AG09319 (cell line): ENCODE measurements around the gene PYCR2.

ENCODE experiments used
- DNase-seq: peaks from one replicate; pipeline ENCODE4 v3.0.0-alpha.2; 2010; ENCODE audit warnings: low read depth; ENCODE audit errors: extremely low read depth
- TF ChIP-seq, protein P1 (sequence below): IDR thresholded peaks from 2 replicates; pipeline ENCODE4 v1.5.1; 2011; ENCODE audit warnings: low read depth, mild to moderate bottlenecking, inconsistent platforms, low read length, moderate library complexity

Gene PYCR2

DNA sequence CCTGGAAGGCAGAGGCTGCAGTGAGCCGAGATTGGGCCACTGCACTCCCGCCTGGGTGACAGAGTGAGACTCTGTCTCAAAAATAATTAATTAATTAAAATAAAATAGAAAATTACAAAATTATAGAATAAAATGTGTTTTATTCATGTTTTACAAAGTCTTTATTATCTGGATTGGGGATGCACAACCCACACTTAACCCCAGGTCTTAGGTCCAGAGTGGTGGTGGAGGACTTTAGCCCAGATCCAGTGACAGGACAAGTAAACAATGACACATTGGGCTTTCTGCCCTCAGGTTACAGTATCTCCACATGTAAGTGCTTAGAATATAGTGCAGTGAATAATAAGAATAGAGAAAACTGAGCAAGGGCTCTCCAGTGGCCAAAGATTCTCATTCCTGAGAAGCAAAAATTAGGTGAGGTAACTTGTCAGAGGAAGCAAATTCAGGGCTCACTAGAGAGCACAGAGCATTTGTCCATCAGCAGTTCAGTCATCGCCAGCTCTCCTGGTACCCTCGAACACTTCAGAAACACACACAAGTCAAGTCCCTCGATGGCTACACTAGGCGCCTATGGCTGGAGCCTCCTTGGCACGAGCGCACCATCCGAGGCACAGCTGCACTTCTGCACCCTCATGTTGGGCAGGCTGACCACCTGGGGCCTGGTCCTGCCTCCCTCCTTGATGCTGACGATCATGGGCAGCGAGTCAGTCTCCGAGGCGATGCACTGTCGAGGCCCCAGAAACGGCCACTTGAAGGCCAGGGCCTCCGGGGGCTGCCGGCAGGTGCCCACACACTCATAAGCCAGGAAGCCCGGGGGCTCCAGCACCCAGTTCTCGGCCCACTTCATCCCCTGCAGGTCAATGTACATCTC is 37.7 kb downstream of the PYCR2 start:
- TF ChIP-seq, protein P1, sequence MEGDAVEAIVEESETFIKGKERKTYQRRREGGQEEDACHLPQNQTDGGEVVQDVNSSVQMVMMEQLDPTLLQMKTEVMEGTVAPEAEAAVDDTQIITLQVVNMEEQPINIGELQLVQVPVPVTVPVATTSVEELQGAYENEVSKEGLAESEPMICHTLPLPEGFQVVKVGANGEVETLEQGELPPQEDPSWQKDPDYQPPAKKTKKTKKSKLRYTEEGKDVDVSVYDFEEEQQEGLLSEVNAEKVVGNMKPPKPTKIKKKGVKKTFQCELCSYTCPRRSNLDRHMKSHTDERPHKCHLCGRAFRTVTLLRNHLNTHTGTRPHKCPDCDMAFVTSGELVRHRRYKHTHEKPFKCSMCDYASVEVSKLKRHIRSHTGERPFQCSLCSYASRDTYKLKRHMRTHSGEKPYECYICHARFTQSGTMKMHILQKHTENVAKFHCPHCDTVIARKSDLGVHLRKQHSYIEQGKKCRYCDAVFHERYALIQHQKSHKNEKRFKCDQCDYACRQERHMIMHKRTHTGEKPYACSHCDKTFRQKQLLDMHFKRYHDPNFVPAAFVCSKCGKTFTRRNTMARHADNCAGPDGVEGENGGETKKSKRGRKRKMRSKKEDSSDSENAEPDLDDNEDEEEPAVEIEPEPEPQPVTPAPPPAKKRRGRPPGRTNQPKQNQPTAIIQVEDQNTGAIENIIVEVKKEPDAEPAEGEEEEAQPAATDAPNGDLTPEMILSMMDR: no peak
- no peak for DNase-seq

DNA sequence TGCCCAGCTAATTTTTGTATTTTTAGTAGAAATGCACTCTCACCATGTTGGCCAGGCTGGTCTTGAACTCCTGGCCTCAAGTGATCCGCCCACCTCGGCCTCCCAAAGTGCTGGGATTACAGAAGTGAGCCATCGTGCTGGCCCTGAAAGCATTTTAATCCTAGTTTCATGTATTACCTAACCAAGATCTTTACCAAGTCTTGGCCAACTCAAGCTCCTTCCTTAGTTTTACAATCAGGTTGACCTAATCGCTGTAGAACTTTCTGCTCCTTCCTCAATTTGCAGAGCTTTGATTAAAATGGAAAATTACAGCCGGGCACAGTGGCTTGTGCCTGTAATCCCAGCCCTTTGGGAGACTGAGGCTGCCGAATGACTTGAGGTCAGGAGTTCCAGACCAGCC is 38.7 kb downstream of the PYCR2 start:
- TF ChIP-seq, protein P1: no peak
- no peak for DNase-seq

DNA sequence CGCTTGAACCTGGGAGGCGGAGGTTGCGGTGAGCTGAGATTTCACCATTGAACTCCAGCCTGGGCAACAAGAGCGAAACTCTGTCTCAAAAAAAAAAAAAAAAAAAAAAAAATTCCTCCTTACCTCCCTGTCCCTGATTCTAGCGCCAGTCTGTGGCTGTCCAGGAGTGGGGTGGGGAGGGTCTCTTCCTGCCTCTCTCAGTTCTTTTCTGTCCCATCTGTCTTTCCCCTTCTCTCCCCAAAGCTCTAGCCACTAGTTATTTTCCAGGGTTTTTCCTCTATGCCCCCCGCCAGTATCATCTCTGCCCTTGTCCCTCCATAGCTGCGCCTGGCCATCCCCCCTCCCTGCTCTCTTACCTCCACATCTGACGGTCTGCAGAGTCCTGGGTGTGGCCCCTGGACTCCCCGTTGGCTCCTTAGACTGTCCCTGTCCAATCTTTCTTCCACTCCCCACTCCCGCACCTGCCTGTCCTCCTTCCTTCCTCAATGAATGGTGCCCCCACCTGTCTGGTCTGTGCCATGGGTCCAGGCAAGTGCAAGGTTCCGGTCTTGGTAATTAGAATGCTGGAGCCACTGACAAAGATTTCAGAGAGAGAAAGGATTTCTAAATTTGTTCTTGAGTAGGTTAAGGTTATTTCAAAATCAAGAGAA is 40.3 kb downstream of the PYCR2 start:
- TF ChIP-seq, protein P1: no peak

DNA sequence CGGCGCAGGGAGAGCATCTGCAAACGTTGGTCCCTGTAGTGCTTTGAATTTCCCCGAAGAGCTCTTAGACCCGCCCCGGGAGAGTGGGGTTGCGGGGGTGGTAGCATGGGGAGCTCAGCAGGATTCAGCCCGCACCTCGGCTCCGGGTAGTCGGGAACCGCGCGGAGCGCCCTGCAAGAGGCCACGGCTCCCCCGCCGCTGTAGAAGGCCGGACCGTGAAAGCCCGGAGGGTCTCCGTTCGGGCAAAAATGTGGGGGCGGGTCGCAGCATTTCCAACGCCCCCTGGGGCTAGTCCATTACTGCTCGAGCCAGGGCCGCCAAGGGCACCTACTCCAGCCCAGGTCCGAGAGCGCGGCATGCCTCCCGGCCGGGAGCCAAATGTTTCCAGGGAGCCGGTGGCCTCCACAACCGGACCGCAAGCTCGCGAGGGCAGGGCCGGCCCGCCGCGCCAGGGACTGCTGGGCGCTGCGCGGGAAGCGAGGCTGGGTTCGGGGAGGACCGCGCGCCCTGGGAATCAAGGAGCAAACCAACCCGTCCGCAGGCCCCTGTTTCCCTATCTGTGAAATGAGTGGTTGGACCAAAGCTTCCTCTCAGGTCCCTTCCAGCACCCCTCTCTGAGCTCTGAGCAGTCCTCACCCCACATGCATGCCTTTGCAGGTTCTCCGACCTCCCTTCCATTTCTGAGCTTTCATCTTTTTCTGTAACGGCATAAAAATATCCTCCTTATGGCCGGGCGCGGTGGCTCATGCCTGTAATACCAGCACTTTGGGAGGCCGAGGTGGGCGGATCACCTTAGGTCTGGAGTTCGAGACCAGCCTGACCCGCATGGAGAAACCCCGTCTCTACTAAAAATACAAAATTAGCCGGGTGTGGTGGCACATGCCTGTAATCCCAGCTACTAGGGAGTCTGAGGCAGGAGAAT is 41.1 kb downstream of the PYCR2 start:
- peak; percentile 20 for DNase-seq
- TF ChIP-seq, protein P1: no peak

More for the DNA sequence above, 40.3 kb downstream of the PYCR2 start:
- DNase-seq: no peak

DNA sequence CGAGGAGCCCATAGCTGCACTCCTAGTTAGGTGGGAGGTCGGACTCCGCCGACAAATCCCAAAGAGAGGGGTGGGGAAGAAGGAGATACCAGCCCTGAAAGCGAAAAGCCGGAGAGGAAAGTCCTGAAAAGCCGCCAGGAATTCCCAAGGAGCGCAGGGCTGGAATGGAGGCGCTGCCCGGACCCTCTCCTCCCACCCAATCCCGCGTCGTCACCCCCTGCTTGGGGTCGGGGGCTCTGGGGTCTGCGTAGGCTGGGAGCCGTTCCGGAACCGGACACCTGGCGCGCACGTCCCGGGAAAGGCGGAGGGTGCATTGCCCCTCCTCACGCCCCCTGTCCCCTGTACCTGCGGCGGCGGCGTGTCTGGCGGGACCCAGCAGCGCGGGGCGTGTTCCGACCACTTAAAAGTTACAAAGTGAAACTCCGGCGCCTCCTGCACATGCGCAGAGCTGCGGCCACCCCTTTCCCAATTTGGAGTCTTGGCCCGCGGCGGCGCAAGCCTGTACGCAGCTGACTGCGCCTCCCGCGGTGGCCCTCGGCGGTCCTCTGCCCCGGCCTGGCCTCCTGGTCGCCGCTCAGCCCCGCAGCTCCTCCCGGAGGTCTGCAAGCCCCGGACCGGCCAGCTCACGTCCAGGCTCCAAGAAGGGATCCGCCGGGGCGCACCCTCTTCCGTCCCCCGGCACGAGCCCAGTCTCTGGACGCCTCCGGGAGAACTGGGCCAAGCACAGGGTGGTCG is 41.9 kb downstream of the PYCR2 start, which contains the start of gene TMEM63A:
Gene TMEM63A, minus strand, starts transcription at position 422 of the 735 bp plus-strand sequence. CDS start 4,800 bp downstream, outside the sequence.
- peak; percentile 67 for DNase-seq
- TF ChIP-seq, protein P1: peak; percentile 30

DNA sequence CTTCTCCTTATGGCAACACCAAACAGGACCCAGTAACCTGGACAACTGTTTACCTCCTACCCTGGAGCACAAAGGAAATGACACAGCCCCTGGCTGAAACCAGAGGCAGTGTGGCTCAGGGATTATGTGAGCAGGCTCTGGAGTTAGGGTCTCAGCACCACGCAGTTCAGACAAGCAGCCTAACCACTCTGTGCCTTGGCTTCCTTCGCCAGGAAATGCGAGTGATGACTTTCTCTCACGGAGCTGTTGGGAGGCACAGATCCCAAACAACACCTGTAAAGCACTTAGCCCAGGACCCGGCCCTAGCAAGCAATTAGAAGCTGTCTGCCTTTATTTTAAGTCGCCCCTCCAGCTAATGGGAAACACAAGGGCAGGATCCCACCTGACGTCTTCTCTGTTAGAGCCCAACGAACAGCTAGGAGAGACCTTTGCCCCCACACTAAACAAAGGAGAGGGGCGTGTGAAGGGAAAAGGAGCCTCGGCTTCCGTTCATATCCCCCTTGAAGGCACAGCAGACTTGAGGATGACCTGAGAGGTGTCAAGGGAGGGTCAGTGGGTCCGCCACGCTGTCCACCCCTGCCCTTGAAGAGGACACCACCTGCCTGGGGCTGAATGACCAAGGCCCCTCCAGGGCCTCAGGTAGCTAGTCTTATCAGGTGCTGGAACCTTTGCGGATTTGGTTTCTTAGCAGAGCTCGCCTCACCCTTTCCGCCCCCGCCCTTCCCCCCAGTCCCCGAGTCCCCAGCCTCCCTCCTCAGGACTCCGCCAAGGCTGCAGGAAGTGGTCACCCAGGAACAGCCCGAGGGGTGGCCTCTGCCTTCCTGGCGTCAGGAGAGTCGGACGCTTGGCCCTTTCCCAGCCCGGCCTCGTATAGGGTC is 42.7 kb downstream of the PYCR2 start:
- no peak for DNase-seq
- TF ChIP-seq, protein P1: no peak
